CD14-positive monocyte (primary cell): Measurements from ENCODE around the gene BACH2. TPM values are rescaled to one million over a fixed set of nuclear protein-coding genes. Genes with fewer than 3 reads are reported as not detected.

Source experiments
- DNase-seq, 3 donors: peaks; one replicate each; pipeline ENCODE4 v3.0.0-alpha.2; 2011 to 2022
- H2AFZ ChIP-seq: 2 replicates; pipeline ENCODE4 v1.6.0; 2012; ENCODE audit warnings: mild to moderate bottlenecking, low read depth, low read length, inconsistent platforms; ENCODE audit not compliant: insufficient read depth, poor library complexity, severe bottlenecking
- H3K27ac ChIP-seq, 2 donors: 1 replicate in 1 of 2; 2 replicates in 1 of 2; pipeline ENCODE4 v1.5.1; 2012 to 2013; ENCODE audit warnings: low read length in 2 of 2, control low read depth in 1 of 2, inconsistent platforms in 1 of 2, low read depth in 1 of 2, mild to moderate bottlenecking in 1 of 2
- H3K27me3 ChIP-seq, 2 donors: one replicate each; pipeline versions ENCODE4 v1.6.0 to v1.6.1; 2011 to 2013; ENCODE audit warnings: low read length in 2 of 2; ENCODE audit not compliant: control insufficient read depth in 2 of 2, insufficient read depth in 2 of 2
- H3K36me3 ChIP-seq, 2 donors: replicated peaks in 1 of 2; 1 replicate in 1 of 2; 2 replicates in 1 of 2; pipeline versions ENCODE4 v1.5.1 to v1.6.1; 2012 to 2013; ENCODE audit warnings: low read length in 2 of 2, control low read depth in 1 of 2, inconsistent platforms in 1 of 2, mild to moderate bottlenecking in 1 of 2; ENCODE audit not compliant: insufficient read depth in 2 of 2, control insufficient read depth in 1 of 2
- H3K4me1 ChIP-seq, 2 donors: 1 replicate in 1 of 2; 2 replicates in 1 of 2; pipeline versions ENCODE4 v1.5.1 to v1.6.1; 2012 to 2013; ENCODE audit warnings: low read length in 2 of 2, control low read depth in 1 of 2, inconsistent platforms in 1 of 2, mild to moderate bottlenecking in 1 of 2, moderate library complexity in 1 of 2; ENCODE audit not compliant: insufficient read depth in 2 of 2, control insufficient read depth in 1 of 2
- H3K4me2 ChIP-seq: replicated peaks from 2 replicates; pipeline ENCODE3; 2012; ENCODE audit warnings: low read length, moderate library complexity, mild to moderate bottlenecking; ENCODE audit not compliant: poor library complexity, severe bottlenecking; ENCODE audit errors: extremely low read depth
- H3K4me3 ChIP-seq, 3 experiments: fragments of 200-600 bp in 1 of 3; sonication (generic) in 1 of 3; replicated peaks in 1 of 3; 1 replicate in 2 of 3; 2 replicates in 1 of 3; pipeline ENCODE4 v1.5.1; 2011 to 2013; ENCODE audit warnings: low read length in 3 of 3, mild to moderate bottlenecking in 3 of 3, control low read depth in 2 of 3, low read depth in 2 of 3, inconsistent platforms in 1 of 3, moderate library complexity in 1 of 3
- H3K79me2 ChIP-seq: 2 replicates; pipeline ENCODE4 v1.6.0; 2012; ENCODE audit warnings: mild to moderate bottlenecking, control low read depth, inconsistent platforms, low read length, moderate library complexity; ENCODE audit not compliant: insufficient read depth
- H3K9ac ChIP-seq: 2 replicates; pipeline ENCODE4 v1.6.0; 2017; ENCODE audit warnings: low read length, mild to moderate bottlenecking; ENCODE audit not compliant: insufficient read depth, poor library complexity, severe bottlenecking
- H3K9me3 ChIP-seq, 2 donors: replicated peaks in 1 of 2; 1 replicate in 1 of 2; 2 replicates in 1 of 2; pipeline versions ENCODE4 v1.5.1 to v1.6.1; 2012 to 2013; ENCODE audit warnings: low read length in 2 of 2, control low read depth in 1 of 2; ENCODE audit not compliant: control insufficient read depth in 1 of 2, insufficient read depth in 1 of 2
- H4K20me1 ChIP-seq: 2 replicates; pipeline ENCODE4 v1.6.0; 2012; ENCODE audit warnings: mild to moderate bottlenecking, low read length, control low read depth, moderate library complexity; ENCODE audit not compliant: insufficient read depth
- H3K27ac Mint-ChIP-seq, 7 donors: one replicate each; pipeline ENCODE4 v1.8.0; 2020; ENCODE audit warnings: mild to moderate bottlenecking in 7 of 7, mixed read lengths in 7 of 7, moderate library complexity in 6 of 7, inconsistent platforms in 2 of 7
- H3K27me3 Mint-ChIP-seq, 3 donors: one replicate each; pipeline ENCODE4 v1.8.0; 2021 to 2022; ENCODE audit warnings: low read depth in 3 of 3, mild to moderate bottlenecking in 3 of 3, mixed read lengths in 3 of 3, moderate library complexity in 3 of 3, inconsistent platforms in 1 of 3
- H3K36me3 Mint-ChIP-seq, 2 donors: one replicate each; pipeline ENCODE4 v1.8.0; 2020; ENCODE audit warnings: mixed read lengths in 2 of 2, inconsistent platforms in 1 of 2, mild to moderate bottlenecking in 1 of 2
- H3K4me1 Mint-ChIP-seq: one replicate; pipeline ENCODE4 v1.8.0; 2020; ENCODE audit warnings: mild to moderate bottlenecking, mixed read lengths
- H3K4me3 Mint-ChIP-seq, 2 donors: one replicate each; pipeline ENCODE4 v1.8.0; 2020; ENCODE audit warnings: mild to moderate bottlenecking in 2 of 2, mixed read lengths in 2 of 2, moderate library complexity in 1 of 2
- H3K9me3 Mint-ChIP-seq, 7 donors: one replicate each; pipeline ENCODE4 v1.8.0; 2020 to 2022; ENCODE audit warnings: mixed read lengths in 7 of 7, mild to moderate bottlenecking in 6 of 7, moderate library complexity in 6 of 7, inconsistent platforms in 2 of 7
- CTCF ChIP-seq: fragments of 200-600 bp; IDR thresholded peaks from one replicate; pipeline ENCODE4 v1.8.0; 2022; ENCODE audit warnings: antibody characterized with exemption, mild to moderate bottlenecking
- WGBS: methylation state at CpG from one replicate; pipeline ENCODE4 v1.1.5; 2013; ENCODE audit warnings: missing lambda C conversion rate; ENCODE audit not compliant: insufficient coverage; 5-methylcytosine and 5-hydroxymethylcytosine counted together
- intact Hi-C, 2 donors: fragments of 100-400 bp; cut with micrococcal nuclease; formaldehyde crosslinking; loops; one replicate each; pipeline versions ENCODE4 v1.15.0 to v1.15.1; 2023
- polyA plus RNA-seq, 3 donors: library from polyadenylated mRNA; depleted of rRNA in 1 of 3; unstranded in 2 of 3; stranded (reverse) in 1 of 3; fragments of 300-500 nt in 2 of 3; fragments of >200 nt in 1 of 3; fragmentation: Illumina TruSeq in 2 of 3; gene quantifications; 1 replicate in 2 of 3; 2 replicates in 1 of 3; pipeline ENCODE4 v1.2.3, GENCODE V29; 2012 to 2021

The BACH2 gene
- polyA plus RNA-seq, 3 donors, result 0.04 to 0.09 (median 0.05) TPM

GRCh38 chr6:89941763-89942497 lies 354.7 kb downstream of the BACH2 start:
- intact Hi-C loops, result loop anchor here (2.0 to 5.0 kb wide), 4 partner anchors 235 to 537 kb away; no protein-coding TSS in a partner anchor
- H3K9me3 Mint-ChIP-seq, result no peaks in the 10 kb centered on the region
- Histone ChIP-seq H3K4me1 (no peaks in the 10 kb centered on the region), H3K27ac (no peak overlapping the region), H2AFZ (no peak overlapping the region), H3K27me3 (no peaks in the 10 kb centered on the region), H3K9me3 (no peaks in the 10 kb centered on the region), H3K9ac (no peak overlapping the region), H3K4me2 (no peak overlapping the region), H4K20me1 (no peaks in the 10 kb centered on the region), H3K79me2 (no peaks in the 10 kb centered on the region), H3K4me3 (no peak overlapping the region), H3K36me3 (no peaks in the 10 kb centered on the region)
- H3K4me3 Mint-ChIP-seq, result no peak overlapping the region
- WGBS, result 93% methylated on average over 3 of the region's 6 CpGs
- peak overlapping the region in 1 of 7 donors; percentile 53 for H3K27ac Mint-ChIP-seq
- H3K36me3 Mint-ChIP-seq, result no peaks in the 10 kb centered on the region
- peaks cover 0 to 3% (median 0%) of the 10 kb centered on the region in 3 donors for H3K27me3 Mint-ChIP-seq
- TF ChIP-seq CTCF, result no peak
- peaks cover 3% of the 10 kb centered on the region for H3K4me1 Mint-ChIP-seq
- DNase-seq, result no peak

GRCh38 chr6:89941031-89941762 lies 355.4 kb downstream of the BACH2 start:
- H3K36me3 ChIP-seq, result no peaks in the 10 kb centered on the region
- H3K4me3 Mint-ChIP-seq, result no peak overlapping the region

More at GRCh38 chr6:89941031-89941762, 355.4 kb downstream of the BACH2 start:
- H3K4me3 ChIP-seq, result no peak overlapping the region
- H3K9me3 ChIP-seq, result no peaks in the 10 kb centered on the region
- H2AFZ ChIP-seq, result no peak overlapping the region
- H3K4me2 ChIP-seq, result no peak overlapping the region
- no peak for DNase-seq
- H3K4me1 Mint-ChIP-seq, result peaks cover 3% of the 10 kb centered on the region
- H3K27me3 Mint-ChIP-seq, result peaks cover 0 to 3% (median 0%) of the 10 kb centered on the region in 3 donors
- TF ChIP-seq CTCF, result no peak
- 93% methylated on average over 8 of the region's 15 CpGs for WGBS
- H3K27me3 ChIP-seq, result no peaks in the 10 kb centered on the region
- H3K4me1 ChIP-seq, result no peaks in the 10 kb centered on the region
- no peaks in the 10 kb centered on the region for H3K36me3 Mint-ChIP-seq
- peak overlapping the region in 1 of 7 donors; percentile 53 for H3K27ac Mint-ChIP-seq
- H3K9me3 Mint-ChIP-seq, result no peaks in the 10 kb centered on the region
- no peaks in the 10 kb centered on the region for H3K79me2 ChIP-seq
- H3K9ac ChIP-seq, result no peak overlapping the region
- H3K27ac ChIP-seq, result no peak overlapping the region
- H4K20me1 ChIP-seq, result no peaks in the 10 kb centered on the region
- intact Hi-C loops, result loop anchor here (2.0 to 5.0 kb wide), 4 partner anchors 236 to 538 kb away; no protein-coding TSS in a partner anchor
